ENCODE results near the gene EHHADH. TPM values are rescaled to one million over a fixed set of nuclear protein-coding genes. Genes with fewer than 3 reads are reported as not detected.
"Not testable (repeated sequence)": the region's sequence is repeated elsewhere in the genome, so short reads cannot be mapped to it uniquely, and the experiment has no call there.

EHHADH gene
- total RNA-seq, 1 donor from 2014 or later = 7.7 TPM

- not testable (repeated sequence) for DNase-seq (ENCODE audit: low spot score)
These were observed 716 bp downstream of the EHHADH start for GRCh38 chr3:185253133-185253532.

- DNase-seq (ENCODE audit: low spot score) = peak; percentile 8
These were observed 2.6 kb downstream of the EHHADH start for GRCh38 chr3:185251272-185251671.

- no peak for DNase-seq (ENCODE audit: low spot score)
These were observed 3.2 kb downstream of the EHHADH start for GRCh38 chr3:185250653-185251052.

GRCh38 chr3:185250247-185250646 lies 3.6 kb downstream of the EHHADH start:
- no peak for DNase-seq (ENCODE audit: low spot score)

GRCh38 chr3:185242642-185243041 lies 11.2 kb downstream of the EHHADH start:
- no peak for DNase-seq (ENCODE audit: low spot score)

- no peak for DNase-seq (ENCODE audit: low spot score)
These were observed 16.9 kb downstream of the EHHADH start for GRCh38 chr3:185236969-185237368.

- no peak for DNase-seq (ENCODE audit: low spot score)
These were observed 20.5 kb downstream of the EHHADH start for GRCh38 chr3:185233328-185233727.

- DNase-seq (ENCODE audit: low spot score) = not testable (repeated sequence)
These were observed 27.3 kb downstream of the EHHADH start for GRCh38 chr3:185226526-185226925.

- peak; percentile 32 for DNase-seq (ENCODE audit: low spot score)
These were observed 28.3 kb downstream of the EHHADH start for GRCh38 chr3:185225523-185225922.

GRCh38 chr3:185225080-185225479 lies 28.8 kb downstream of the EHHADH start:
- no peak for DNase-seq (ENCODE audit: low spot score)

GRCh38 chr3:185221203-185221602 lies 32.6 kb downstream of the EHHADH start:
- no peak for DNase-seq (ENCODE audit: low spot score)

GRCh38 chr3:185216607-185216958 lies 37.3 kb downstream of the EHHADH start:
- DNase-seq (ENCODE audit: low spot score) = peak; percentile 19

- DNase-seq (ENCODE audit: low spot score) = peak; percentile 26
These were observed 37.8 kb downstream of the EHHADH start for GRCh38 chr3:185215873-185216606.

- no peak for DNase-seq (ENCODE audit: low spot score)
These were observed 41.3 kb downstream of the EHHADH start for GRCh38 chr3:185212559-185212958.

GRCh38 chr3:185212086-185212485 lies 41.8 kb downstream of the EHHADH start:
- no peak for DNase-seq (ENCODE audit: low spot score)

GRCh38 chr3:185210621-185211142 lies 43.2 kb downstream of the EHHADH start:
- DNase-seq (ENCODE audit: low spot score) = no peak

GRCh38 chr3:185208823-185209222 lies 45.0 kb downstream of the EHHADH start:
- DNase-seq (ENCODE audit: low spot score) = no peak

- DNase-seq (ENCODE audit: low spot score) = no peak
These were observed 45.7 kb downstream of the EHHADH start for GRCh38 chr3:185207931-185208746.

- no peak for DNase-seq (ENCODE audit: low spot score)
These were observed 46.4 kb downstream of the EHHADH start for GRCh38 chr3:185207481-185207880.

GRCh38 chr3:185205865-185206264 lies 48.0 kb downstream of the EHHADH start:
- no peak for DNase-seq (ENCODE audit: low spot score)

GRCh38 chr3:185204894-185205293 lies 49.0 kb downstream of the EHHADH start:
- DNase-seq (ENCODE audit: low spot score) = no peak

GRCh38 chr3:185200639-185201038 lies 53.2 kb downstream of the EHHADH start:
- peak; percentile 69 for DNase-seq (ENCODE audit: low spot score)

- DNase-seq (ENCODE audit: low spot score) = no peak
These were observed 54.2 kb downstream of the EHHADH start for GRCh38 chr3:185199671-185200070.
